Fibroblast of upper back skin (primary cell): Measurements from ENCODE around the gene FBXL7.

ENCODE experiments used
- DNase-seq: peaks from one replicate; pipeline ENCODE4 v3.0.0-alpha.2; 2013

Gene FBXL7

DNA sequence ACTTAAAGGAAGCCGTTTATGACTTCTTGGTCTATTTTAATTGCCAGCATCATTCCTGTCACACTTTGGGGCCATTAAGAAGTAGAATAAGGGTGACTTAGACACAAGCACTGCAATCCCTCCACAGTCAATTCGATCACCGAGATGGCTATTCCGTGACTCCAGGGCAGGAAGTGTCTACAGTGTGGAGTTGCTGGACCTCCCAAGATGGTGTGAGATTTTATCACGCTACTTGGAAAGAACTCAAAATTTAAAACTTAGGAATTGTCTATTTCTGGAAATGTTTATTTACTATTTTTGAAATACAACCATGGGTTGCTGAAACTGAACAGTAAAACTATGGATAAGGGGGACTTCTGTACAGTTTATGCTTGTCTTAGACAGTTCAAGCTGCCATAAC is 6.2 kb downstream of the FBXL7 start:
- no peak for DNase-seq

DNA sequence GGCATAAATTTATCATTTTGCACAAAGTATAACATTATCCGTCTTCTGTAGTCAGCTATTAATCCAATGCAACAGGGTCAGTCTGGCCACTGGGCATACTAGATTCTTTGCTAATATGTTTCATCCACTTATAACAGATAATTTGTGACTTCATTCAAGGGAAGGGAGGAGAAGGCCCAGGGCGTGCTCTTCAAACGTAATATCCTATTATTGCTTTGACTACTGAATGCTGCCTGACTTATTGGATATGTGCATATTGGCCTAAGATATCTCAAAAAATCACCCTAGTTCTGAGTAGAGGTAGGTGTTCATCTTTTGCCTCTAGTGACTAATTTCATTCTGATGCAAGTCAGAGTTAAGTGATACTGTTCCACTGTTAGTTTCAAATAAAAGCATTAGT is 6.9 kb downstream of the FBXL7 start:
- no peak for DNase-seq

DNA sequence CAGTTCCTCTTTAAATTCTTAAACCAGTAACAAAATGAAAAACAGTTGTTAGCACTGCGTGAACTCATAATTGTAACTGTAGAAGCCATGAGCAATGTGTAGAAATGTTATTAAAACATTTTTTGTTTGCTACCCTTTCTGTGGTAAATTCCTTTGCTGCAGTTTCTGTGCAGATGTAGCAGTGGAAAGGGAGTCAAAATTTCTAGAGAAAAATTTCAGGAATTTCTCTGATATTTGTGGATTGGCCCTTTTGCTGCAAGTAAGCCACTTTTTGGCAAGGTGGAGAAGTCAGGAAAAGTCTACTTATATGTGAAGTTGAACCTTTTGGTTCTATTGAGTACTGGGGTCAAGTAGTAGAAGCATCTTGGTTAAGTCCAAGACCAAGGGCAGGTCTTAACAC is 10.1 kb downstream of the FBXL7 start:
- DNase-seq: peak; percentile 91

DNA sequence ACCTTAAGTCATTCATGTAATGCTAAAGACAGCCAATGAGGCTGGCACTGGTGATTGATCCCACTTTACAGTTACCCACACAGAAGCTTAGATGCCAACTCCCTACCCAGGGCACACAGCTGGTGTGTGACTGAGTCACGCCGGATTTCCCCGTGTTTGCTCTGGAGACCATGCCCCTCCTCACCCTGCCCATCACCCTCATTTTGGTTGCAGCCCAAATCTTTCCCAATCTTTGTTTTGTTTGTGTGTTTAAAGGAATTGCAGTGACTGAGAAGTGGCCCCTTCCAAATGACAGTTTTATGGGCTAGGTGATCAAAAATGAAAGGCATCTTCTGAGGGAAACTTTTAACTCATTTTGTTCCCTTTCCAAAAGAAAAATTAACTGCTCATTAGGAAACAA is 10.9 kb downstream of the FBXL7 start:
- DNase-seq: no peak

DNA sequence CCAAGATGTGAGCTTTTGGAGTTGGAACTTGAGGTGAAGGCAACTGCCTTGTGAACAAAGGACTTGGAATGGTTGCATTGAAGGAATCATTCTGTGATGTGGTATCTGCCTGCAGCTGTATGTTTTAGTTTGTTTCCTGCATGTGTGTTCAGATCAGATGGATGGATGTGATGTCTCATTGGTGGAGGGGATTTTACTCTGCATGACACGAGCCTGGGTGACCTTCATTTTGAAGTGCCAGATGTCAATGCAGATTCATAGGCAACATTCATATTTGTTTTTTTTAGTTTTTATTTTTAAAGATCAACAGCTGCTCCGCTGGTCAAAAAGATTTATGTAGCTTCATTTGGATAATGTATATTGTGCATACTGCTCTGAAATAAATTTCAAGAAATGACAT is 13.5 kb downstream of the FBXL7 start:
- no peak for DNase-seq

DNA sequence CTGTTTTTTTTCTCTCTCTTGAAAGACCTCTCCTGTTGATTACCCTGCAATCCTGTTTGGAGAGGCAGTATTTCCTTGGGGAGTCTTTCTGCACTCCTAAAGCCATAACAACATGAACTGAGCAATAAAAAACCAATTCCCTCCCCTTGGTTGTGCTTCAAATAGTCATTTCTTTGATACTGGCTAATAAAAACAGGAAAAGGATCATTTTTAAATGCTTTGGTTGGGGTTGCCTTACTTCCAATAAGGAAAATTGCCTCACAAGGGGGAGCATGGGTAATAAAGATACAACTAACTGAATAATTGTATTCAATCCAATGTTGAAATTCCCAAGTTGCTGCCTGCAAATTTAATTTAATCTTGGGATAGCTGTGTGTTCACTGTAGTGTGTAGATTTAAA is 13.9 kb downstream of the FBXL7 start:
- DNase-seq: no peak

DNA sequence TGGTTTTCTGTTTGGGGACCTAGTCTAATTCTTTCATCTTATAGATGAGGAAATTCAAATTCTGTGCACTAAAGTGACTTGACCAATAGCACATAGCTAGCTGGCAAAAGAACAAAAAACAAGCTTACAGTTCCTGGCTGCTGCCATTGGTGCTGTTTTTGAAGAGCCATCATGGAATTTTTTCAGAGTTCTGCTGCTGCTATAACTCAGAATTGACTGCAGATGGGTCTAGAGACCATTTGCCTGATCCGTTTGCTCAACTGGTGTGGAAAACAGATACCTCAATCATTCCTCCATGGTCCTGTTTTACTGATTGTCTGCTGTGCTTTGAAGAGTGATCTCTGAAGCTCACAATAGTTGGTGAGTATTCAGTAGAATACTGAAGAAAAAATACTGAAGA is 15.2 kb downstream of the FBXL7 start:
- peak; percentile 32 for DNase-seq

DNA sequence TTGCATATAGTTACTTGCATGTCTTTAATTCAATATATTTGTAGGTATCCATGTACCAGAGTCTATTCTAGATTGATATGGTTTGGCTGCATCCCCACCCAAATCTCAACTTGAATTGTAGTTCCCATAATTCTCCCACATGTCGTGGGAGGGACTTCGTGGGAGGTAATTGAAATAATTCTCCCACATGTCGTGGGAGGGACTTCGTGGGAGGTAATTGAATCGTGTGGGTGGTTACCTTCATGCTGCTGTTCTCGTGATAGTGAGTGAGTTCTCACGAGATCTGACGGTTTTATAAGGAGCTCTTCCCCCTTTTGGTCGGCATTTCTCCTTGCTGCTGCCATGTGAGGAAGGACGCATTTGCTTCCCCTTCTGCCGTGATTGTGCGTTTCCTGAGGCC is 16.5 kb downstream of the FBXL7 start:
- no peak for DNase-seq

DNA sequence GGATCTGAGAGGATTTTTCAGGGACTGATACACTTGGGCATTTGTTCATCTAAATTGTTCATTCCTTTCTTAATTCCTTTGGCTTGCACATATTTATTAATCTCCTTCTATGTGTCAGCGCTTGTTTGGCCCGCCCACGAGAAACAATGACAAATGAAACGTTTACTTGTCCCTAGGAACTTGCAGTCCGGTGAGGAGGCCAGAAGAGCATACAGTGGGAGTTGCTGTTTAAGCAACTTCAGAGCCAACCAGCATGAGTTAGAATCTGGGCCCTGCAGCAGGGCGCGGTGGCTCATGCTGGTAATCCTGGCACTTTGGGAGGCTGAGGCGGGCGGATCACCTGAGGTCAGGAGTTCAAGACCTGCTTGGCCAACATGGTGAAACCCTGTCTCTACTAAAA is 18.8 kb downstream of the FBXL7 start:
- no peak for DNase-seq

DNA sequence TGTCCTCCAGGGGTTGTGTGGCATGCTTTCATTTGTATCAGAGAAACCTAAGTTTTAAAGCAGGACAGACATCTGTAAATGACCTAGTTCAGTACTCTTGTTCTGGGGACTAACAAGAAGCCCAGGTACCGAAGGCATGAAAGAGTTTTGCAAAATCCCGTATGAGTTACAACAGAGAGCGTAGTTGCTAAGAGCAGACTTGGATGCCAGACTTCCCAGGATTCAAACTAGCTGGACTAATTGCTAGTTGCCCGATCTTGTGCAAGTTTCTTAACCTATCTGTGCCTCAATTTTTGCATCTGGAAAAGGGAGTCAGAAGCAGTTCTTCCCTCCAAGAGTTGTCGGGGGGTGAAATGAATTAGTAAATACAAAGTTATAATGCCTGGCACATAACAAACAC is 20.9 kb downstream of the FBXL7 start:
- DNase-seq: no peak

DNA sequence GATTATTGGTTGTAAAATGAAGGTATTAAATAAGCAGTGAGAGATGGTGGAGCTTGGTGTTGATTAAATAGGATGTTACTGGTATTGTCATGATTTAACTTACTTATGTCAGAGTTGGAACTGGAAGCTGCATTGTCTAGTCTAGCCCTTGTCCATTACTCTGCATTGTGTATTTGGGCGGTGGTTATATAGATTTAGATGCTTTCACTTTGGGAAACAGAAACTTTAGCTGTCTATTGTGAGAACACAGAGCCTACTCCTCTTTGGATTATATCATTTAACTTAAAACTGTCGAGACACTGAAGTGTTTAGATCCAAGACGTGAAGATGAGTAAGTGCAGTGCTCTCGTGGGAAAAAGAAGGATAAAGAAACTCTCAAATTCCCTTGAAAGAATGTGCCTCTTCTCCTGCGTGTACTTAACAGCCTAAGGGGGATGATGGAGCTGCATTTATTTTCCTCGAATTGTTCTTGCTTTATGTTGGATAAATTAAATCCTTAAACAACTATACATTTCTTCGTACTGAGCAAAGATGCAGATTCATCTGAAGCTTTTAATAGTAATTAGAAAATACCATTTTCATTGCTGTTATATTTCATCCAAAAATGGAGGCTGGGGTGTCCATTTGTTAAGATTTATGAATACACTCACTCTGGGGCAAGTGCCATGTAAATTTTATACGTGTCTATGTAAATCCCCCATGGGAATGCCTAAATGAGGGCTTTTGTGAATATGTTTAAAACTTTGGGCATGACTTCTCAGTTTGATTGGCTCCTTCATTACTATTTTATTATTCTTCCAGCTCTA is 21.6 kb downstream of the FBXL7 start:
- DNase-seq: peak; percentile 57

DNA sequence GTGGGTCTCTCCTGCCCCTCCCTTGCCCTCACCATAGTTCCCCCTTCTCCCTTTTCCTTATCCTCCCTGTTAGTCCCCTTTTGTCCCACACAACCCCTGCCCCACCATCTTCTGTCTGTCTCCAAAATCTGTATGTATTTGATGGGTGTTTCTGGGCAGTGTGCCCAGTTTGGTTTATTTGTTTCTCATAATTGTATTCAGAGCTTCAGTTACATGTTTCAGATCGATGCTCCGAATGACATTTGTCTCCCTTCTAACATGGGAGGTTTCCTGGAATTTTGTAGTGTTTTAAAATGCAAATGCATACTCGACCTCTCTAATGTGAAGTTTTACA is 22.2 kb downstream of the FBXL7 start:
- peak; percentile 27 for DNase-seq

DNA sequence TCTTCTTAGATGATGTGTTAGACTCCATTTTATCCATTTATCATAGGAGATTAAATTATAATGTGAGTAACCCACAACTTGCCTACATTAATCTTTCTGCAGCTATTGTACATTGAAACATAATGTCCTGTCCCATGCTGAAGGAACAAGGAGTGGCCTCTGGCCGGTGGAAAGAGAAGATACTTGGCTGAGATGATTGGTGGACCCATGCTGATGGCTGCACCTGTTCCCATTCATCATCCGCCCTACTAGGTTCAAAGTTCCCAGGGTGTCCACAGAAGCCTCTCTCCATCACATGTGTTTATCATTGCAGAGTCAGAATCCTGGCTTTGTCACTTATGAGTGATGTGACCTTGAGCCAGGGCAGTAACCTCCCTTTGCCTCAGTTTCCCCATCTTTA is 24.7 kb downstream of the FBXL7 start:
- no peak for DNase-seq

DNA sequence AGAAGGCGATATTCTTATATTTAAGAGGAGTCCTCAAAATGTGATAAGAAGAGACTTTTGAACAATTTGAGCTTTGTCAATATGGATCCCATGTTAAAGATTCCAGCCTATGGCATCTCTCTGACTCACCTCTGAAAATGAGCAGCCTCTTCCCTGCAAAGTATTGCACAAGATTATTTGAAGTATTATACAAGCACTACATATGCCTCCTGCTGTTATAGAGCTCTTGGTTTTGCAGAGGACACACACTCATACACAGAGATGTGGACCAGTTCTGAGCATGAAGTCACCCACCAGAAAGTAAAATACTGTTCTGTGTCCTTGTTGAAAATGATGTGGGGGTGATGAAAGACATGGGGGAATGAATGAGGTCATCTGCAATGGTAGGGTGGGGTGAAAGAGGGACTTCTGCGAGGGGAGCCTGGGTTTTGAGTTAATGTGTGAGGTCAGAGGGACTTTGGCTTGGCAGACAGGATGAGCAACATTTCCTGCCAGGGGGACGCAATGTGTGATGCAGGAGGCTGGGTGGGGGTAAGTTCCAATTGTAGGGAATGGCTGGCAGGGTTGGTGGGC is 25.8 kb downstream of the FBXL7 start:
- peak; percentile 63 for DNase-seq

DNA sequence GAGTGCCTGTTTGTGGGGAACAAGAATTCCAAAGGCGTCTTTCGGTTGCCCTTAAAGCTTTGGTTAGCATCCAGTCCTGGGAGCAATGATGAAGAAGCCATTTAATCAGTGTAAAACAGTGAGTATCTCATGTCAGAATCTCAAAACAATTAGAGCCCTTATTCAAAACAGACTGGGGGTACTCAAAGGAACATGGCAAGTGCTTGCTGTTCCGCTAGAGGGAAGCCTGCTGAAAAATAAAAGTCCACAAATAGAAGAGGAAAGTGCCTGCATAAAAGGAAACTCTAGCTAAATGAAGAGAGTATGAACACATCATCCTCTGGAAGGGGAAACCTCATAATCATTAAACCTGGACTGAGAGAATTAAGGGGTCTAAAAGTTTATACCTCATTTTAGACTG is 26.4 kb downstream of the FBXL7 start:
- no peak for DNase-seq

DNA sequence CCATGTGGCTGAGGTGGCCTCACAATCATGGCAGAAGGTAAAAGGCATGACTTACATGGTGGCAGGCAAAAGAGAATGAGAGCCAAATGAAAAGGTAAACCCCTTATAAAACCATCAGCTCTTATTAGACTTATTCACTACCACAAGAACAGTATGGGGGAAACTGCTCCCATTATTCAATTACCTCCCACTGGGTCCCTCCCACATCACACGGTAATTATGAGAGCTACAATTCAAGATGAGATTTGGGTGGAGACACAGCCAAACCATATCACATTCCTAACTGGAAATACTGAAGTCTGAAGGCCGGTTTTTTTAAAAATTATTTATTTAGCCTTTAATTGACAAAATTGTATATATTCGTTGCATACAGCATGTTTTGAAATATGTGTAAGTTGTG is 28.5 kb downstream of the FBXL7 start:
- DNase-seq: no peak

DNA sequence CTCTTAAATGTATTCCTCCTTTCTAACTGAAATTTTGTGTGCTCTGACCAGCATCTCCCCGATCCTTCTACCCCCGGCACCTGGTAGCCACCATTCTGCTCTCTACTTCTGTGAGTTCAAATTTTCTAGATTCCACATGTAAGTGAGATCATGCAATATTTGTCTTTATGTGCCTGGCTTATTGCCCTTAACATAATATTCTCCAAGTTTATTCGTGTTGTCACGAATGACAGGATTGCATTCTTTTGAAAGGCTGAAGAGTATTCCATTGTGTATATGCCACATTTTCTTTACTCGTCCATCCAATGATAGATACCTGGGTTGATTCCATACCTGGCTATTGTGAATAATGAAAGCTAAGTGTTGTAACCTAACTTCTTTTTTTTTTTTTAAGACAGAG is 29.0 kb downstream of the FBXL7 start:
- DNase-seq: no peak

DNA sequence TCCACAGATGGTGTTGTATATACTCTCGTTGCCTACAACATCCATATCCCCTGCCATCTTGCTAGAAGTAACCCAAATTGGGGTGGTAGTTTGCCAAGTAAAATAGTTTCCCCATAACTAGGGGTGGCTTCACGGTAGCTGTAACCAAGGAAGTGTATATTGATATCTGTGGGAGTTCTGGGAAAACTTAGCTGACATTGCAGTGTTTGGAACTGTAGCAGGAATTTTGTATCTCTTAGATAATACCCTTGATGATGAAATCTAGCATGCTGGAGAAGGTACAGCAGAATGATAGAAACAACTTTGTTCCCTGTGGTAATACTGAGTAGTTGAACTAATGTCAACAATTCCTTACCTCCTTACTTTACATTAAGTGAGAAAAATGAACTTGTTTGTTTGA is 29.8 kb downstream of the FBXL7 start:
- DNase-seq: no peak

DNA sequence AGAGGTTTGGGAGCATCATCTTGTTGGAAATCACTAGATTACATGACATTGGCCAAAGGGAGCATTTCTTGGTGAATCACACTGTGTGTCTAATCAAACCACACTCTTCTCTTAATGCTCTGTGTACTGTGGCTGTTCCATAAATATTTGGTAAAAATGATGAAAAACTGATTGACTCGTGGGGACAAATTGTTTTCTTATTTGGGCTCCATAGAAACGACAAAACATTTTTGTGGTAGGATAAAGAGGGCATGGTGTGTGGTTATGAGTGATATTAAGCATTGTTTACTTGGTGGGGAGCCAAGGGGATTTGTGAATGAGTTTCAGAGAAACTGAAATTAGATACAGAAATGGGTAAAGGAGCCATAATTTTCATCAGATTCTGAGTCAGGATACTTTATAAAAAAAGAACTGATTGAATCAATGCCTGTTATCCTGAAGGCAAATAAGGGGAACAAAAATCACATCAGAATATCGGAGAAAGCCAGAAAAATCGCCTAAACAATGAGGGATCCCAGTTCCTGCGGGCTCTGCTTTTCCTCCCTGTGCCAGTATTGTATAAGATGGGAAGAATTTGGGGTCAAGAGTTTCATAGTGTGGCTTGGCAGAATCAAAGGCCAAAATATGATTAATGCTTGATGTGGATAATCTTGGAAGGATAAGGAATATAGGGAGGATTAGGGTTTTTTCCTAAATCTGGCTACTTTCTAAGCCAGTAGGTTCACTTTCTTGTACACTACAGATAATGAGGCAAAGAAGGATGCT is 33.3 kb downstream of the FBXL7 start:
- peak; percentile 64 for DNase-seq

DNA sequence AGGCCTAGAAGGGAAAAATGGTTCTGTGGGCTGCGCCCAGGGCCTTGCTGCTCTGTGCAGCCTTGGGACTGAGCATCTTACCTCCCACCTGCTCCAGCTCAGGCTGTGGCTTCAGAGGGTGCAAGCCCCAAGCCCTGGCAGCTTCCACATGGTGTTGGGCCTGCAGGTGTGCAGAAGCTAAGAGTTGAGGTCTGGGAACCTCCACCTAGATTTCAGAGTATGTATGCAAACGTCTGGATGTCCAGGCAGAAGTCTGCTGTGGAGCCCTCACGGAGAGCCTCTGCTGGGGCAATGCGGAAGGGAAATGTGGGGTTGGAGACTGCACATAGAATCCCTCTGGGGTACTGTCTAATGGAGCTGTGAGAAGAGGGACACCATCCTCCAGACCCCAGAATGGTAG is 36.0 kb downstream of the FBXL7 start:
- no peak for DNase-seq

DNA sequence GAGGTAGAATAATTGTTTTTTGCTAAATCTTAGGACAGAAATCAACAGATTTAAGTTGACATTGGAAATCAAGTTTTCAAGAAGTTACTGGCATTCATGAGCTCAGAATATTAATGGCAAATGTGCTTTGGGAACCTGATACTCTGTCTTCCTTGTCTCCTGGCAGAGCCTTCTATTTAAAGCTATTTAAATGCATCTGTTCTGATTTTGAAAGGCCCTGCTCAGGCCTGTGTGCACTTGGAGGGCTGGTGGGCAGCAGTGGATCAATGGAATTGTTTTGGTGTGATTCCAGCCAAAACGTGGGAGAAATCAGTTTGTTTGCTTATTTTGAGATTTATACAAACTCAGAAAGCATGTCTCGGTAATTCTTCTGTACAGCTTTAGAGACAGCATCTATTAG is 38.5 kb downstream of the FBXL7 start:
- DNase-seq: no peak

DNA sequence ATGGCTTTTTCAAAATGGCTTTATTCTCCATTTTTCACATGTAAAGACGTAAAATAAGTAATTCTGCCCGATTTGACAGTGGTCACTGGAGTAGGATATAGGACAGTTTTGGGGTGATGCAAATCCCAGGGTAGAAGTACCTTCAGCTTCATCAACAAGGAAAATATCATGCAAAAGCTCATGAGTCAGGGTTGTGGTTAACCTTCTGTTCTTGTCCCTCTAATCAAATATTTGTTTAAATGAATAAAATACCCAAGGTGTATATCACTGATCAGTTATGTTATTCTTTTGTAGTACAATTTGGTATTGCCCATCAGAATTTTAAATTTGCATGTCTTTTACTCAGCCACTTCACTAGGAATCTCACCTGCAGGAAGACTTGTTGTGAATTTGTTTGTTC is 40.0 kb downstream of the FBXL7 start:
- no peak for DNase-seq

DNA sequence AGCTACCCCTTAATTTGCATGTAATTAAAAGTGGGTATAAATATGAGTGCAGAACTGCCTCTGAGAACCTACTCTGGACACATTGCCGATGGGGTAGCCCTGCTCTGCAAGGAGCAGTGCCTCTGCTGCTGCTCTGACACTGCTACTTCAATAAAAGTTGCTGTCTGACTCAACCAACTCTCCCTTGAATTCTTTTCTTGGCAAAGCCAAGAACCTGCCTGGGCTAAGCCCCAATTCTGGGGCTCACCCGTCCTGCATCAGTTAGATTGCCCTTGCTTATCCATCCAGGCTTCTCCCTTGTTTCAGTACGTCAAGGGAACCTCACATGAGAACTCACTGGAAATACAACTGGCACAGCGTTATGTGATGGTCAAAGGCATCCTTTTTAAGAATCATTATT is 44.1 kb downstream of the FBXL7 start:
- DNase-seq: no peak

DNA sequence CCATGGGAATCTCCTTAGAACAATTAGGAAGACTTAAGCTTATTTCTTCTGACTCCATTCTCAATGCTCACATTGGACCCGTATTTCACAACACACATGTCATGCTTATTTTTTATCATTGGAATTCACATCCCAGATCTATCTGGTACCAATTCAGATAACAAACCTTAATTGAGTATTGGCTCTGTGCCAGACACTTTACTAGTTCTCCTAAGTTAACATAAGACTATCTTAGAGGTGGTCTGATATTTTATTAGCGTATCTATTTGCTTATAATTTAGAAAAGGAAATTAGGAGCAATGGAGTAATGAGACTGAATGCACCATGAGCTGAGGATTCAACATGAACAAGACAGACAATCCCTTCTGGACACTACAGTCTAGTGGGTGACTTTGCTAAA is 45.1 kb downstream of the FBXL7 start:
- DNase-seq: no peak
